ENCODE data around the gene DNM1. TPM values are rescaled to one million over a fixed set of nuclear protein-coding genes. Genes with fewer than 3 reads are reported as not detected.

DNM1 gene
- total and polyA plus RNA-seq, 7 donors = 1.1 to 5.4 (median 2.1) TPM

GRCh38 chr9:128206484-128206883 lies 3.3 kb downstream of the DNM1 start:
- DNase-seq (no peak), ATAC-seq (no peak)
- Histone ChIP-seq H3K27me3 (ENCODE audit: insufficient read depth in 3 of 3, low read length in 2 of 3) (peaks cover 0 to 18% (median 7%) of the 10 kb centered on the region in 3 donors), H3K4me1 (peaks cover 4% of the 10 kb centered on the region), H3K36me3 (ENCODE audit: insufficient read depth in 1 of 2, low read depth in 1 of 2) (no peaks in the 10 kb centered on the region), H3K4me3 (no peak overlapping the region), H3K27ac (no peak overlapping the region), H3K9me3 (no peaks in the 10 kb centered on the region)
- intact Hi-C loops (cut with DNase I) = no loop called here
- no peak for TF ChIP-seq CTCF (IDR thresholded peaks at IDR 0.05)
- WGBS, 3 donors = 79 to 83% (median 80%) methylated on average over 3 of the region's 3 CpGs

GRCh38 chr9:128206916-128207910 lies 4.0 kb downstream of the DNM1 start:
- Histone ChIP-seq H3K4me1 (peaks cover 4% of the 10 kb centered on the region), H3K27me3 (ENCODE audit: insufficient read depth in 3 of 3, low read length in 2 of 3) (peaks cover 0 to 18% (median 7%) of the 10 kb centered on the region in 3 donors), H3K4me3 (no peak overlapping the region), H3K27ac (no peak overlapping the region), H3K9me3 (no peaks in the 10 kb centered on the region), H3K36me3 (ENCODE audit: insufficient read depth in 1 of 2, low read depth in 1 of 2) (no peaks in the 10 kb centered on the region)
- intact Hi-C loops (cut with DNase I) = no loop called here
- ATAC-seq (no peak), DNase-seq (no peak)
- 66 to 70% (median 68%) methylated on average over 15 of the region's 15 CpGs for WGBS, 3 donors
- TF ChIP-seq CTCF (IDR thresholded peaks at IDR 0.05) = no peak

- DNase-seq (no peak), ATAC-seq (no peak)
- Histone ChIP-seq H3K36me3 (ENCODE audit: insufficient read depth in 1 of 2, low read depth in 1 of 2) (no peaks in the 10 kb centered on the region), H3K27me3 (ENCODE audit: insufficient read depth in 3 of 3, low read length in 2 of 3) (peaks cover 0 to 18% (median 7%) of the 10 kb centered on the region in 3 donors), H3K4me1 (peaks cover 4% of the 10 kb centered on the region), H3K4me3 (no peak overlapping the region), H3K27ac (no peak overlapping the region), H3K9me3 (no peaks in the 10 kb centered on the region)
- no peak for TF ChIP-seq CTCF (IDR thresholded peaks at IDR 0.05)
- intact Hi-C loops (cut with DNase I) = no loop called here
- WGBS, 3 donors = 74 to 85% (median 78%) methylated on average over 7 of the region's 7 CpGs
Observed at GRCh38 chr9:128208386-128208785, 5.2 kb downstream of the DNM1 start.

- peaks cover under 1% of the 10 kb centered on the region for H3K4me1 ChIP-seq
- DNase-seq (no peak), ATAC-seq (no peak)
- no peaks in the 10 kb centered on the region for H3K36me3 ChIP-seq (ENCODE audit: insufficient read depth in 1 of 2, low read depth in 1 of 2)
- intact Hi-C loops (cut with DNase I) = no loop called here
- no peaks in the 10 kb centered on the region for H3K9me3 ChIP-seq
- H3K27ac ChIP-seq = no peak overlapping the region
- TF ChIP-seq CTCF (IDR thresholded peaks at IDR 0.05) = no peak
- H3K27me3 ChIP-seq (ENCODE audit: insufficient read depth in 3 of 3, low read length in 2 of 3) = peaks cover 0 to 11% (median 3%) of the 10 kb centered on the region in 3 donors
- H3K4me3 ChIP-seq = no peak overlapping the region
- 65 to 66% (median 65%) methylated on average over 13 to 15 of the region's 15 CpGs for WGBS, 3 donors
Observed at GRCh38 chr9:128208946-128209669, 5.9 kb downstream of the DNM1 start.
